GM13976 (cell line): Measurements from ENCODE around the gene BACH2.
A peak's percentile ranks its signal among the peaks of the same experiment; 100 is the strongest.

Experiments used
- DNase-seq: peaks from one replicate; pipeline ENCODE4 v3.0.0; 2012; ENCODE audit warnings: low spot score
- in situ Hi-C: fragments of 300-500 bp; cut with MboI; formaldehyde crosslinking; loops from one replicate; pipeline ENCODE4 v1.12.0; 2022; ENCODE audit warnings: low sequenced_read_pairs, mixed read lengths, inconsistent platforms; ENCODE audit not compliant: unreplicated experiment
- TF ChIP-seq, protein P1 (sequence below): IDR thresholded peaks from 2 replicates; pipeline ENCODE4 v1.5.1; 2012; ENCODE audit warnings: borderline replicate concordance, mild to moderate bottlenecking; ENCODE audit not compliant: insufficient read depth; ENCODE audit errors: extremely low read depth, missing control alignments, control extremely low read depth

The BACH2 gene

GRCh38 chr6:90290811-90291420 is 5.7 kb downstream of the BACH2 start:
- in situ Hi-C loops, result no loop called here
- TF ChIP-seq, protein P1, sequence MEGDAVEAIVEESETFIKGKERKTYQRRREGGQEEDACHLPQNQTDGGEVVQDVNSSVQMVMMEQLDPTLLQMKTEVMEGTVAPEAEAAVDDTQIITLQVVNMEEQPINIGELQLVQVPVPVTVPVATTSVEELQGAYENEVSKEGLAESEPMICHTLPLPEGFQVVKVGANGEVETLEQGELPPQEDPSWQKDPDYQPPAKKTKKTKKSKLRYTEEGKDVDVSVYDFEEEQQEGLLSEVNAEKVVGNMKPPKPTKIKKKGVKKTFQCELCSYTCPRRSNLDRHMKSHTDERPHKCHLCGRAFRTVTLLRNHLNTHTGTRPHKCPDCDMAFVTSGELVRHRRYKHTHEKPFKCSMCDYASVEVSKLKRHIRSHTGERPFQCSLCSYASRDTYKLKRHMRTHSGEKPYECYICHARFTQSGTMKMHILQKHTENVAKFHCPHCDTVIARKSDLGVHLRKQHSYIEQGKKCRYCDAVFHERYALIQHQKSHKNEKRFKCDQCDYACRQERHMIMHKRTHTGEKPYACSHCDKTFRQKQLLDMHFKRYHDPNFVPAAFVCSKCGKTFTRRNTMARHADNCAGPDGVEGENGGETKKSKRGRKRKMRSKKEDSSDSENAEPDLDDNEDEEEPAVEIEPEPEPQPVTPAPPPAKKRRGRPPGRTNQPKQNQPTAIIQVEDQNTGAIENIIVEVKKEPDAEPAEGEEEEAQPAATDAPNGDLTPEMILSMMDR, result no peak
- no peak for DNase-seq

DNA sequence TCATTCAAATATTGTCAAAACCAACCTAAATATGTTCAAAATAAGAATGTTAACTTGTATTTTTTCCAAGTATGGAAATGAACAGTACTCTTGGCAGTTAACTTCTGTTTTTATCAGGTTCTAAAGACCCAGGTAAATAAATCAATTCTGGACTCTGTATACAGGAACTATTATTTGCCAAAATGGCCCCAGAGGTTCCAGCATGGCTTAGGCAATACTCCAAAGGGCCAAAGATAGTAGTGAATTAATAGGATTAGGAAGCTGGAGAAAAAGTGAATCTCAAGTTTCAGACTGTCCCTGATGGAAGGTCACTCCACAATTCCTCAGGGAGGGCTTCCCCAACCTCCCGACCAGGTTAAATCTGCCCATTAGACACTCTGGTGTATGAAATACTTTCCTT is 6.7 kb downstream of the BACH2 start:
- in situ Hi-C loops, result loop anchor here (10.0 kb wide), 1 partner anchor 185 kb away; no protein-coding TSS in a partner anchor
- no peak for DNase-seq
- TF ChIP-seq, protein P1, result no peak

GRCh38 chr6:90288404-90288803 is 8.2 kb downstream of the BACH2 start:
- DNase-seq, result no peak
- in situ Hi-C loops, result loop anchor here (10.0 kb wide), 1 partner anchor 186 kb away; no protein-coding TSS in a partner anchor
- TF ChIP-seq, protein P1, result no peak

DNA sequence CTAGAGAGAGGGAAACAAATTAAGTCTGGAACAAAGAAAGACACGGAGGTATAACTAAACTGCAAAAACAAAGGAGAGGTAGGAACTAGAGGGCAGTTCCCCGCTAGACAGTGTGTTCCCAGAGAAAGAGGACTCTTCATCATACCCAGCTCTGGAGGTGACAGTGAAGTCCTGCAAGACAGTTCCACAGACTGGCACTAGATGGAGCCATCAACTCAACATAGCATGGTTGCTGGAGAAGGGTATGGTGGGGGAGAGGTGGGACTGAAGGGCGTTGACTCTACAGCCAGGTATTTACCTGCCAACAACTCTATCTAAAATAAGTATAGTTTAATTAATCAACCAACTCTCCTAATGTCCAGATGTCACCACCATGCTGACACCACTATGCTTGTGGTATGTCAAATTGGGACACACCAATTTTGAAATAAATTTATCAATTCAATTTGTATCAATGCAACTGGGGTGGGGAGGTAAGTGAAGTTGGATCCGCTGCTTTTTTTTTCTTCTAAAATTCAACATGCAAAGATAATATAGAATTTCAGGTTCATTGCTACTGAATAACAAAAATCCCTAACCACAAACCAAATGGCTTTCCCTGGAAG is 9.7 kb downstream of the BACH2 start:
- DNase-seq, result peak; percentile 26
- in situ Hi-C loops, result loop anchor here (10.0 kb wide), 1 partner anchor 188 kb away; no protein-coding TSS in a partner anchor
- TF ChIP-seq, protein P1, result peak; percentile 58

DNA sequence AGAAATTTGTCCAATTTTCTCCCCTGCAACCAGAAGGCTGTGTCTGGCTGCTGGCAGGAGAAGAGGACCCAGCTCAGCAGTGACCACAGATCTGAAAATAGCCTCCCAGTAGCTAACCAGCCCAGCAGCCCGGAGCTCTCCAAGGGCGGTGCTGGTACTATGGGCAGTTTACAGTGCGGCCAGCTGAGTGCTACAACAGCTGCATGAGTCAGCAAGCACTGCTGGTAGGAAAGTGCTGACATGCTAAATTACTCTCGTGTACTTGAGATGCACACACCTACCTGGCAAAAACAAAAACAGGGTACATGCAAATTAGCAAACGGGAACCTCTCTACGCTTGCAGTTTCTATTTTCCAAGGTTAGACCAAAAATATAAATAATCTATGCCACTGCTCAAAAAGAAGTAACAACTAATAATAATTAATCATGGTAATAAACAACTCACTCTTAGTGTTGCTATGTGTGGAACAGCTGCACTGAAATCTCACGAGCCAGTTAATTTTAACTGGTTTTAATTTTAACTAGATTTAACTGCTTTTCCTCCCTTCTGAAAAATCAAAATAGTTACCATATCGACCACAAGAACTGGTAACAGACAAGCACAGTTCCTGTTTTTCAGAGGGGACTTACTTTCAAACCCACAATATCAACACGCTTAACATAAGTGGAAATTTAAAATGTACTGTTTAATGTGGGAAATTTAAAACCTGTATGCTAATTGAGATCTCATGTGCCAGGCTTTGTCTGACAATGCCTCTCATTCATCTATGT is 10.8 kb downstream of the BACH2 start:
- peak; percentile 12 for DNase-seq
- TF ChIP-seq, protein P1, result no peak
- in situ Hi-C loops, result loop anchor here (10.0 kb wide), 1 partner anchor 189 kb away; no protein-coding TSS in a partner anchor

- TF ChIP-seq, protein P1, result no peak
- in situ Hi-C loops, result loop anchor here (10.0 kb wide), 1 partner anchor 190 kb away; no protein-coding TSS in a partner anchor
- peak; percentile 16 for DNase-seq
Measured at GRCh38 chr6:90285042-90285481, 11.6 kb downstream of the BACH2 start.
